Stimulated activated CD4-positive, alpha-beta T cell treated with anti-CD3 and anti-CD28 coated beads, Interleukin-4, amount 100 ng/mL, for 24 hours (primary cell): Measurements from ENCODE around the gene COX15.
"Not testable (repeated sequence)": the region's sequence is repeated elsewhere in the genome, so short reads cannot be mapped to it uniquely, and the experiment has no call there.

Experiments used
- DNase-seq: peaks from one replicate; pipeline ENCODE4 v3.0.0-alpha.2; 2020

Gene COX15

DNA sequence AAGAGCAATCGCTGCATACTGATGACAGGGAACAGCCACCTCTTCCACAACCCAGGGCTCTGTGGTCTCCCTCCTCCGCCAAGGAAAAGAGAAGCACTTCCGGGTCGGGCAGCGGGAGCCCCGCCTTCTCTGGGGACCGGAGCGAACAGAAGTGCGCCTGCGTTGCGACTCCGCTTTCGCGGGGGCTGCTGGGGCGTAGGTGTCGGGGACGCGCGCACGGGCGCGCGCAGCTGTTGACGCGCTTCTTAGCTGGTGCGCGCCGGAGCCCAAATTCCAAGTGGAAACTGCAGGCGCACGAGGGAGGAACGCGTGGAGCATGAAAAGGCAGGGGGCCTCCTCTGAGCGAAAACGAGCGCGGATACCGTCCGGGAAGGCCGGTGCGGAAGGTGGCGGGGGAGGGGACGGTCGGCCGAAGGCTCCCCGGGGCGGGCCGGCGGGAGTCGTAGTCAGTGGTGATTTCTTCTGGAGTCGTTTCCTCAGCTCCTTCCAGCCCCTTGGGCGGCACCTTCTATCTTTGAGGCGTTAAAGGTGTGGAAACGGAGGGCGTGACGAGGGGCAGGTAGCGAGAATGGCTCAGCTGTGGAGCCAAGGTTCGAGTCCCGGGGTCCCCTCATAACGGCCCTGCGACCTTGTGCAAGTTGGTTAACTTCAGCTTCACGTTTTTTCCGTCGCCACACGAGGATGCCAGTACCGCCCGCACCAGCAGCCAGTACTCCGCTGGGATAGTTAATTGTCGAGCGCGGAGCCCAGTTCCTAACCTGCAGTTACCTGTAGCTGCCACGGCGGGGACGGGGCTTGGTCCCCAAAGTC lies at the start of gene COX15, which contains the start of gene CUTC:
TSS of gene COX15 (minus strand) at position 95 of the 810 bp plus-strand sequence. CDS start at position 17, 78 bp downstream.
TSS of gene CUTC (plus strand) at position 202 of the 810 bp plus-strand sequence. CDS start at position 317, 115 bp downstream.
- peak; percentile 95 for DNase-seq

DNA sequence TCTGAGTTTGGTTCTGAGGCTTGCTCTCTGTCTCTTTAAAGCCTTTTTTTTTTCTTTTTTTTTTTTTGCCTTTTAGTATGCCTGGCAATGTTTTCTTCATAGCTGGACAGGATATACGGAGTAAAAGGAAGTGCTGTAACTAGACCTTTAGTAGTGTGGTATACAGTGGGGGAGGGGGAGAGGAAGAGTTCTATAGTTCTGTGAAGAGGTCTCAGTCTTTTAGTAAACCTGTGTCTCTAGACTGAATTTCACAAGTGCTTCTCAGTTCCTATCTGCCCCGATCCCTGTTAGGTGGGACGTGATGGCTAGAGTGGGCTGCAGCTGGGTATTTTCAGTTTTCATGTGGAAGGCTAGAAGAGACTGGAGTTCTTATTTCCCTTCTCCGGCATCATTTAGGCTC lies 47.4 kb upstream of the COX15 start:
- no peak for DNase-seq

DNA sequence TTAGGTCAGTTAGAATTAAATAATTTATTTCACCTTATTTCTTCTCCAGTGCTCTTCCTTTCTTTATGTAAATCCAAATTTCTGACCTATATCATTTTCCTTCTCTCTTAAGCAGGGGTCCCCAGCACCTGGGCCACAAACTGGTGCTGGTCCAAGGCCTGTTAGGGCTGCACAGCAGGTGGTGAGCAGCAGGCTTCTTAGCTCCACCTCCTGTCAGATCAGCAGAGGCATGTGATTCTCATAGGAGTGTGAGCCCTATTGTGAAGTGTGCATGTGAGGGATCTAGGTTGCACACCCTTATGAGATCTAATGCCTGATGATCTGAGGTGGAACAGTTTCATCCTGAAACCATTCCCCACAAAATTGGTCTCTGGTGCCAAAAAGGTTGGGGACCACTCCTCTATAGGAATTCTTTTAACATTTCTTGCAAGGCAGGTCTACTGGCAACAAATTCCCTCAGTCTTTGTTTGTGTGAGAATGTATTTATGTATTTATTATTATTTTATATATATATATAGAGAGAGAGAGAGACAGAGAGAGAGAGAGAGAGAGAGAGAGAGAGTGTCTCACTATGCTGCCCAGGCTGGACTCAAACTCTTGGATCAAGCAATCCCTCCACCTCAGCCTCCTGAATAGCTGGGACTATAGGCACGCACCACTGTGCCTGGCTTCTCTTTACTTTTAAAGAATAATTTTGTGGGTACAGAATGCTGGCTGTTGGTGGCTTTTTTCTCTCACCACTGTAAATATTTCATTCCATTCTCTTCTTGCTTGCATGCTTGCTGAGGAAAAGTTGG lies 46.2 kb upstream of the COX15 start:
- DNase-seq = no peak

DNA sequence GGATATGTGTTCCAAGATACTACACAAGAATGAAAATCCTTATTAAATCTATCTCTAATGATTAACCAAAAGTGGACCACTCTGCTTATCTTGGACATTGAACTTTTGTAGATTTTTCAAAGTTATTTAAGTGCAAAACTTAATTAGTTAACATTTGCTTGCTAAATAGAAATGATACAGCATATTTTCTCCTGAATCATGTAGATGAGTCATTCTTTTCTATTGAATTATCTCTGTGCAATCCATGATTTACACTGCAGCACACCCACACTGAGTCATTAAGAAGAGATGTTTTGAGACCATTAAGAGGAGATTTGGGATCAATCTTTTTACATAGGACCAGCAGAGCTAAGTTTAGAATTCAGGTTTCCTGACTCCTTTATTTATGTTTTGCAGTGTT lies 43.9 kb upstream of the COX15 start:
- no peak for DNase-seq

DNA sequence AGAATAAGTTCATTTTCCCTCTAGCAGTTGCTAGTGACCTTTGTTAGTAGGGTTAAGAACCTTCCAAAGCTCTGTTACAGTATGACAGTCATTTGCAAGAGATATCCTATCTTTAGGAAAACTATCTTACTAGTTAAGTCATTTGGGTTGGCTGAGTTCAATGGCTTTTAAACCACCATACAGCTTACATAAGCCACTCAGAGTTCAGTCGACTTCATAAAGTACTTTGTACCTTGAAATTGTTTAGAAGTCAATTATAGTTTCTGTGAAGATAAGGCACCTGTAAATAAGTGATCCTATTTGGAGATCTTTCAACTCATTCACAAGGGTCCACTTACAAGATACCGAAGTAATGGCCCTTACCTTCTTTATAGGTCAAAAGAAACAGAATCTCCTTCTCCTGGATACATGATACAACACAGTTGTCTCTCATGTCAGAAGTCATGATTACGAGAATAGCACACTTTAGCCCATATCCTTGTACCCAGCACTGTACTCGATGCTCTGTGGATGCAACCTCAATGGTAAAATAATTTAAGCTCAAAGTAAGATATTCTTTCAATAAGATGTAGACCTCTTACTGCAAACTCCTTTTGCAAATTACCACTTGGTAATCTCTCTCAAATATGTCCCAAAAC lies 38.6 kb upstream of the COX15 start:
- no peak for DNase-seq

DNA sequence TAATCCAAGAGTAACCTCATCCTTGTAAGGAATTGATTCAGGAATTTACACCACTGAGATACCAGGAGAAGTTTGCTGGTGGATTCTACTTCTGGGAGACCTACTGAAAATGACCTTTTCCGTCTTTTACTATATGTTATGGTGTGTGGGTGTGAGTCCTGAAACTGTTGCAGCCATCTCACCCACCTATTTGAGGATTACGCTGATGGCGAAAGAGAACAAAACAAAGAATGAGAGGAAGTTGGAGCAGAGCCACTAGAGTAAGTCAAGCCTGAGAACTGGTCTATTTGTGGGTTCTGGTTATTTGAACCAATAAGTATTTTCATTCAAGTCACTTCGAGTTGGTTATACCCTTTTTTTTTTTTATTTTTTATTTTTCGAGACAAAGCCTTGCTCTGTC lies 37.8 kb upstream of the COX15 start:
- no peak for DNase-seq

DNA sequence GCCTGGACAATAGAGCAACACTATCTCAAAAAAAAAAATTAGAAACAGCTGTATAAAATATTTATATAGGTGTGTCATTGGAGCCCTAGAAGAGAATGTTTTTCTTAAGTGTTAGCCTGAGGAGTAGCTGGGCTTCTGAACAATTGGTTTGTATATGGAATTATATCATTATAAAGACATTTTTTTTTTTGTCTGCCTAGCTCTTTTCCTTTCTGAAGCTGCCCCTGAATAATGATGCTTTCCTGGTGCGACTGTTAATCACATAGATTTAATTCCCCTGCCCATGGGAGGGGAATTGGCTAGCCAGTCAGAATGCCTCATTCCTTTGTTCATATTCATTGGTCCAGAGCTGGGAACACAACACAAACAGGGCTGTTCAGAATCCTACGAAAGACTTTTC lies 36.6 kb upstream of the COX15 start:
- no peak for DNase-seq

DNA sequence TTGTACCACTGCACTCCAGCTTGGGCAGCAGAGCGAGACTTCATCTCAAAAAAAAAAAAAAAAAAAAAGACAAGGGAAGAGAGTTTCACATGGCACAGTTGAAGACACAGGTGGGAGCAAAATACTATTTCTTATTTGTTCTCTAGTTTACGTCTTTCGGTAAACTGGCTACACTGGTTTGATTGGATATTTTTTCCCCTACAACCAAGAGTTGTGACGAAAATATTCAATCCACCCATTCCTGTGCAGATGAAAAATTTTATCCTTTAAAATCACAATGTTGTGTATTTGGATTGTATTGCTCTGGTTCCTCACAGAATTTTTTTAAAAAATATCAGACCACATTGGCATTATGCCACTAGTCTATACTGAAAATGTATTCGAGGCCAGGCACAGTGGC lies 36.0 kb upstream of the COX15 start:
- no peak for DNase-seq

DNA sequence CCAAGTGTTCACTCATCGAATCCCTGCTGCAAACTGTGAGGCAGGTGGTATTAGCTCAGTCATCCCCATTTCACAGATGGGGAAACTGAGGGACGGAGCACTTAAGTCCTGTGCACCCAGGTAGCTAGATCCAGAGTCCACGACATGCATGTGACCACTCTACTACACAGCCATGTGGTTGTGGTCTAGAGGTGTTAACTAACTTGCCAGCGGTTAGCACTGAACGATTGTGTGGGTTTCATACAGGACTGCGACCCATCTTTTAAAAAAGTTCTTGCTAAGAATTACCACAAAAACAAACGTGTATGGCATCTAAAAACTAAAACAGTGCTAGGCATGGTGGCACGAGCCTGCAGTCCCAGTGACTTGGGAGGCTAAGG lies 34.4 kb upstream of the COX15 start:
- no peak for DNase-seq

DNA sequence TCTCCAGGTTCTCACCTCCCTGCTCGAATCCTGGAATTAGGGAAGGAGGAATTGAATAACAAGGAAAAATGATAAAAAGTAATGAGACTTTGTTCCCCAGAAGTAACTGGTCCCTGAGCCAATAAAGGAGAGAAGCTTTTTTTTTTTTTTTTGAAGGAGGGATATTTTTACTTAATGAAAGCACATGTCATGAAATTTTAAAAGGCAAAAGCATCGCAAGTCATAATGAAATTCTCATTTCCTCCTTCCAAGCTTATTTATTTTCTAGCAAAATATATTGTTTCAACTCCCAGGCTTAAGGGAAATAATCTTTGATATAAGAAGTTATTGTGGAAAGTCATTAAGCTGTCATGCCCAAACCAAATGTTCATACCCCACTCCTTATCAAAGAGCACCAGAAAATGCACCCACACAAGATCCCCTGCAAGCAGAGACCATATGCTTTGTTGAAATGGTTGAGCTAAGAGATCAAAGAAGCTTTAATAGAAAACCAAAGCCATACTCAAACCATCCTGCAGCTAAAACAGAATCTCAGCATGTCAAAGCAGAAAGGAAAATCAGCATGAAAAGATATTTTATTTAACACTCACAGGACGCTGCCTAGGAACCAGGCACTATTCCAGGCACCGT lies 33.9 kb upstream of the COX15 start:
- DNase-seq = no peak

DNA sequence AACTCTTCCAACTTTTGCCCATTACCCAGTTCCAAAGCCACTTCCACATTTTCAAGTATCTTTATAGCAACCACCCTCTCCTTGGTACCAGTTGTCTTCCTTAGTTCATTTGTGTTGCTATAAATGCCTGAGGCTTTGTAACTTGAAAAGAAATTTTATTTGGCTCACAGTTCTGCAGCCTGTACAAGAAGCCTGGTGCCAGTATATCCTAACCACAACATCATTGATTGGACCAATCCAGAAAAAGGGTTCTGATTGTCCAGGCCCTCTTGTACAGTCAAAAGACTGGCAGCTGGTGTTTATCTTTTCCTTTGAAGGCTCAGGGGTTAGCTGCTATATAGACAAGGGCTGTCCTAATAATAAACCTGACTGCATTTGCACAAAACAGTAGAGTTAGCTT lies 29.4 kb upstream of the COX15 start:
- DNase-seq = no peak

DNA sequence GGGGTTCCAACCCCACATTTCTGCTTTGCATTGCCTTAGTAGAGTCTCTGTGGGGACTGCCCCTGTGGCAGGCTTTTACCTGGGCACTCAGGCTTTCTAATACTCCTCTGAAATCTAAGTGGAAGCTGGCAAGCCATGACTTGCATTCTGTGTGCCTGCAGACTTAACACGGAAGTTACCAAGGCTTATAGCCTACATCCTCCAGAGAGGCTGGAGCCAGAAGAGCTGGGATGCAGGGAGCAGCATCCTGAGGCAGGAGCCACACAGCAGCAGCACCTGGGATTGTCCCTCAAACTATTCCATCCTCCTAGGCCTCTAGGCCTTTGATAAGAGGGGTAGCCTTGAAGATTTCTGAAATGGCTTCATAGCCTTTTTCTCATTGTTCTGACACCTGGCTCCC lies 28.4 kb upstream of the COX15 start:
- no peak for DNase-seq

DNA sequence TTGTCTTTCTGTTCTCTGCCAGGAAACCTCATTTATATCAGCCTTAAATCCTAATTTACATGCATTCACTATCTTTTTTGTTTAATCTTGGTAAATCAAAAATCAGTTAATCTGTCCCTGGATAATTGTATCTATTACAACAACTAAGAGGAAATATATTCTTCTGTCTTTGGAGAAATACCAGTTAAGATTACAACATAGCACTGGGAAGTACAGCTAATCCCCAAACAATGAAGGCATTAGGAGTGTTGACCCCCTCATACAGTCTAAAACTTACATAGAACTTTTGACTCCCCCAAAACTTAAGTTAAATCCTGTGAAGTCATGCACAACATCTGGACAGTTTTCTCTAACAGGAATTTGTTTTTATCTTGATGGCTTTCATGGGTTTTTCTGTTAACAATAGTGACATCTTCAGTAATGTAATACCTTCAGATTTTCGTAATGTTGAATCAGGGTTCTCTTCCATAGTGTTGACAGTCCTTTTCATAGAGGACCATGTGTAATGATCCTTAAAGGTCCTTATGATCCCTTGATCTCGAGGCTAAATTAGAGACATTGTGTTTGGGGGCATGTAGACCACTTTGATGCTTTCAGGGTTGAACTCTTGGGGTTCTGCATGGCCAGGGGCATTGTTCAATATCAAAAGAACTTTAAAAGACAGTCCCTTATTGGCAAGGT lies 26.4 kb upstream of the COX15 start:
- DNase-seq = no peak

DNA sequence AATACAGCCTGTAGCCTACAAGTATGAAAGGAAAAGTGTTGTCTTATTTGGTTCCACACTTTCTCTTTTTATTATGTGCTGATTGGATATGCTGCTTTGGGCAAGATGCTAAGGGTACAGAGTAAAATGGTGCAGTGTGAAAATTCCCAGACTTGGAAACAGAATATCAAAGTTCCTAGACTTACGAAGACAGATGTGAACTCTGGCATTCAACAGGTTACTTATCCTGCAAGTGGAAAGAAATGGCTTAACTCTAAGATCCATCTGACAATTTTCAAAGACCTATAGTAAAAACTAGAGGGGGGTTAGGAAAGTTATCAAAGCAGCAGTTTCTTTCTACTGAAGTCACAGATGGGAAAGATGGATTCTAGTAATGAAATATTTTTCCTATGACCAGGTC lies 24.2 kb upstream of the COX15 start:
- no peak for DNase-seq

DNA sequence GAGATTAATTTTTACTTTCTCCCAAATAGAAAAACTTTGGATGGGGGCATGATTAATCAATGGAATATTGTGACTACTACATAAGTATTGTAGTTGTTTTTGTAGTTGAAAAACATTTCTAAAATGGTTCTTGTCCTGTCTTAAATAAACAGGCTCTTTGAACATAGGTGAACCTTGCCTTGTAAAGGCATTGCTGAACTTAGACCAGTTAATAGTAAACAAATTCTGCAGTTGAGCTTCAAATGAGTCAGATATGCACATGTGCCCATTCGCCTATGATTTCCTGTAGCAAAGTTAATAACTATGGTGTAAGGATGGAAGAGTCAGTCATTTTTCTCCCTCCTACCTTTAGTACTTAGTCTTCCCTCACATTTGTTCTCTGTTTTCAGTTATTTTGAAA lies 22.7 kb upstream of the COX15 start:
- no peak for DNase-seq

DNA sequence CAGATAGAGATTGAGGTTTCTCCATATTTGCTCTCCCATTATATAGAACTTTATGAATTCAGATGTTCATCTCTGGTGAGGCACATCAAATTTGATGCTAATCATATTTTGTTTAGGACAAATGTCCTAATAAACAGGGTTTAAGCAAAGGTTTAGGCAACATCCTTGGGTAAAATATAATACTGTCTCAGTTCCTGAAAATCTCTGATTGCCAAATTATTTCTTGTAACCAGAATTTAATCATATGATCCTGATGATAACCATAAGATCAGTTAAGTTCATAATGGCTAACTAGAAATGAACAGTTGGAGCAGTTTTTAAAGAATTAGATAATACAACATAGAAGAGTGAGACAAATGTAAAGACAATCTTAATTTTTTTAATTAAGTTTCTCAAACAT lies 18.7 kb upstream of the COX15 start:
- DNase-seq = no peak

DNA sequence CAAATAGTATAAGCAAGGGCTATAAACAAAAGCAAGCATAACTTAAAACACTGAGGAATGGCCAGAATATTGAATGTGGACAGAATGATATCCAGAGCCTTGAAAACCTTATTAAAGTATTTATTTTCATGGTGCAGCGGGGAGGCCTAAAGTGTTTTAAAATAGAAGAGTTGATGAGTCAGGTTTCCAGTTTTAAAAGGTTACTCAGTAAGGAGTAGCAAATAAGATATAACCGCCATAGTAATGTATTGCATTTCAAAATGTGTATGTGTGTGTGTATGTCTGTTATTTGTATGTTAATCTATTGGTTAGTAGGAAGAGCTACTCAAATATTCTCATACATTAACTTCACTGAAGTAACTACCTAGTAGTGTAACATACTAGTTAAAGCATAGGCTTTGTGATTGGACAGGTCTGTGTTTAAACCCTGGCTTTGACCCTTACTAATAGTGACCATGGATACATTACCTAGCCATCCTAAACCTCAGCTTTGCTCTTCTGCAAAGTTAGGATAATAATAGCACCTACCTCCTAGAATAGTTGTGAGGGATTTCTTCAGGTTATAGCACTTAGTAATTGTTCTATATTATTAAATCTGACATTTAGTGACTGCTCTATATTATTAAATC lies 17.0 kb upstream of the COX15 start:
- no peak for DNase-seq

DNA sequence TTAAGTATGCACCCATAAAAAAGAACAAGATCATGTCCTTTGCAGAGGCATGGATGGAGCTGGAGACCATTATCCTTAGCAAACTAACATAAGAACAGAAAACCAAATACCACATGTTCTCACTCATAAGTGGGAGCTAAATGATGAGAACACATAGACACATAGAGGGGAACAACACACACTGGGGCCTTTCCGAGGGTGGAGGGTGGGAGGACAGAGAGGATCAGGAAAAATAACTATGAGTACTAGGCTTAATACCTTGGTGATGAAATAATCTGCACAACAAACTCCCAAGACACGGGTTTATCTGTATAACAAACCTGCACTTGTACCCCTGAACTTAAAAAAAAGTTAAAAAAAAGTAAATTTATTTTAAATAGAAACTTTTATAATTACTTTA lies 14.2 kb upstream of the COX15 start:
- DNase-seq = not testable (repeated sequence)

DNA sequence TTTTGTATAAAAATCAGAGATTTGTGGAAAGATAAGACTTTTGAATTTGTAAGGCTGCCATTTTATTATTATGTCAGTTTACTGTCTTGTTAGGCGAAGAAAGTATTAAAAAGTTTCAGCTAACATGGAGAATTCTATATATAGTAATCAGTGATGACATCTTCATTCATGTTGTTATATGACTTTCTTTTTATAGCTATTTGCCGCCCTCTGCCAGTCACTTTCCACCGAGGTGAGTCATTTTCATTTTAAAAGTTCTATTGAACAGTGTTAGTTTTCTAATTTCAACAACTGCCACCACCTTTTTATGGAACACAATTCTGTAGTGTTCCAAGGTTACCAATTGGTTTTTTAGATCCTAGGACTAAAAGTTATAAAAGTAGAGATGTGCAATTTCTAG lies 11.9 kb upstream of the COX15 start:
- no peak for DNase-seq

DNA sequence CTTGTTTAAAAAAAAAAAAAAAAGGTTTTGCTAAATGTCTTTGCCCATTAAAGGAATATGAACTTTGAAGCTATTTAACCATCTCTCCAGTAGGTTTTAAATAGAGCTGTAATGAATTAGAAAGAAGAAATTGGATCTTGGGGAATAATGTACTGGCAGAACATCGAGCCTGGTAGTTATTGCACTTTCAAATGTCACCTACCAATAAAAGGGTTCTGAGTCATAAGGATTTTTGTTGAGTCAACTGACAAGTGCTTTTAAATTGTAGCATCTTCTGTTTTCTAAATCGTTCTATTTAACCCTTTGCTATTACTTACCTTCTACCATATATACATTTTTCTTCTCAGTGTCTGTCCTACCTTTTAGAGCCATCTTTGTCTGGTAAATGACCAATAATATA lies 10.8 kb upstream of the COX15 start:
- DNase-seq = no peak

DNA sequence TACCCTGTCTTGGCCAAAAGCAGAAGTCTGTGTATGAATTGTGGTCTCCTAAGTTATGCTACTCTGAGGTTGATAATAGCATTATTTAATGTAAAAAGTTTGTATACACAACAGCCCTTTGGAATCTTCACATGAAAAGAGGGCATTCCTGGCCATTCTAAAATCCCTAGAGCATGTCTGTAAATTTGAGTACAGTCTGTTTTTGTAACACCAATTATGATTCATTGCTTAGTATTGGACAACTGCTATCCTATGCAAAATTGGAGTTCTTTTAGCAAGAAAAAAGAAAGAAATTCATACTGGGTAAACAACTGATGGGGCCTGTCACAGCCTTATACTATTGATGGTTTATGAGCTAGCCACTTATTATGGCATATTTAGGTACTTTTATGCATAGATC lies 10.3 kb upstream of the COX15 start:
- no peak for DNase-seq

DNA sequence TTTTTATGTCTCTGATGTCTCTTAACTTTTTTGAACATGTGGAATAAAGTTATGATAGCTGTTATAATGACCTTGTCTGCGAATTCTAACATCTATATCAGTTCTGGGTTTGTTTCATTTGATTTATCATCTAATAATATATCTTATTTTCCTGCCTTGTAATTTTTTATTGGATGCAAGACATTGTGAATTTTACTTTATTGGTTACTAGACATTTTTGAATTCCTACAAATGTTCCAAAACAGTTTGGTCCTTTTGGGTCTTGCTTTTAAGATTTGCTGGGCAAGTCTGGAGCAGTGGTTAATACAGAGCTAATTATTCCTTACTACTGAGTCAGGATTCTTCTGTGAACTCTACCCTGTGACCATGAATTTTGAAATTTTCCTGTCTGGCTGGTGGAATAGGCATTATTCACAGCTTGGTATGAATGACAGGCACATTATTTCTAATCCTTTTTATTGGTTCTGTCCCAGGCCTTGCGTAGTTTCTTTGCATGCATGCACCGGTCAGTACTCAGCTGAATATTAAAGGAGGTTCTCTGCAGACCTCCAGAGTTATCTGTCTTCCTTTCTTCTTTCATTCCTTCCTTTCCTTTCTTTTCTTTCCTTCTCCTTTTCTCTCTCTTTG lies 9.1 kb upstream of the COX15 start:
- DNase-seq = no peak
